ENCODE results near the gene RNF8. TPM values are rescaled to one million over a fixed set of nuclear protein-coding genes. Genes with fewer than 3 reads are reported as not detected.
"Not testable (repeated sequence)": the region's sequence is repeated elsewhere in the genome, so short reads cannot be mapped to it uniquely, and the experiment has no call there.

Gene RNF8
- polyA plus RNA-seq (ENCODE audit: insufficient read length in 10 of 10): 10 to 100 TPM; 13.0 to 22.1 (median 15.8) TPM
- long read RNA-seq, donor 1, full-length matches to known transcripts: 1 of 1 reads
- long read RNA-seq, donor 1, partial matches to known transcripts: 0 of 1 reads
- long read RNA-seq, donor 1, other reads (novel, unspliced or antisense): 0 of 1 reads
- long read RNA-seq, donor 2, full-length matches to known transcripts: 1 of 1 reads
- long read RNA-seq, donor 2, partial matches to known transcripts: 0 of 1 reads
- long read RNA-seq, donor 2, other reads (novel, unspliced or antisense): 0 of 1 reads
- long read RNA-seq, donor 3: 0 reads
- long read RNA-seq, donor 4, full-length matches to known transcripts: 3 of 3 reads
- long read RNA-seq, donor 4, partial matches to known transcripts: 0 of 3 reads
- long read RNA-seq, donor 4, other reads (novel, unspliced or antisense): 0 of 3 reads
- long read RNA-seq, donor 5, full-length matches to known transcripts: 4 of 15 reads
- long read RNA-seq, donor 5, partial matches to known transcripts: 11 of 15 reads
- long read RNA-seq, donor 5, other reads (novel, unspliced or antisense): 0 of 15 reads
- long read RNA-seq, donor 6, full-length matches to known transcripts: 1 of 1 reads
- long read RNA-seq, donor 6, partial matches to known transcripts: 0 of 1 reads
- long read RNA-seq, donor 6, other reads (novel, unspliced or antisense): 0 of 1 reads
- long read RNA-seq, donor 7, partial matches to known transcripts: 0 of 1 reads
- long read RNA-seq, donor 7, other reads (novel, unspliced or antisense): 0 of 1 reads
- long read RNA-seq, donor 8, full-length matches to known transcripts: 2 of 2 reads
- long read RNA-seq, donor 8, partial matches to known transcripts: 0 of 2 reads
- long read RNA-seq, donor 8, other reads (novel, unspliced or antisense): 0 of 2 reads
- long read RNA-seq, donor 9: 0 reads

- peak; percentile 83 to 96 (median 92) for DNase-seq
Measured at GRCh38 chr6:37353761-37354525, at the start of gene RNF8. TSS of gene RNF8 (plus strand) at chr6:37353983. CDS start at chr6:37354165, 182 bp downstream.

- DNase-seq: no peak
Measured at GRCh38 chr6:37304766-37305165, 49.0 kb upstream of the RNF8 start.

- no peak for DNase-seq
Measured at GRCh38 chr6:37305841-37306425, 47.9 kb upstream of the RNF8 start.

- no peak for DNase-seq
Measured at GRCh38 chr6:37306624-37307222, 47.1 kb upstream of the RNF8 start.

DNA sequence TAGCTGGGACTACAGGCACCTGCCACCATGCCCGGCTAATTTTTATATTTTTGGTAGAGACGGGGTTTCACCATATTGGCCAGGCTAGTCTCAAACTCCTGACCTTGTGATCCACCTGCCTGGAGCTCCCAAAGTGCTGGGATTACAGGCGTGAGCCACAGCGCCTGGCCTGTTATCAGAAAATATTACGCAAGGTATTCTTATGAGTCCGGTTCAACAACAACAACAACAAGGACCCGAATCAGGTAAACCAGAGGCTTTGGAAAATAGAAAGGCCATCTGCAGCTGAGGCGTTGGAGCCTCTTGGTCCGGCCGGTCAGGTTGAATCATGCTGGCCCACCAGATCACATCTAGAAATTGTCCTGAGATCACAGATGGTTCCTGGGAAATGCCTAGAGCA lies 46.3 kb upstream of the RNF8 start:
- DNase-seq: not testable (repeated sequence)

- DNase-seq: peak in 2 of 3 donors; percentile 66 to 80
Measured at GRCh38 chr6:37308069-37308815, 45.5 kb upstream of the RNF8 start.

DNA sequence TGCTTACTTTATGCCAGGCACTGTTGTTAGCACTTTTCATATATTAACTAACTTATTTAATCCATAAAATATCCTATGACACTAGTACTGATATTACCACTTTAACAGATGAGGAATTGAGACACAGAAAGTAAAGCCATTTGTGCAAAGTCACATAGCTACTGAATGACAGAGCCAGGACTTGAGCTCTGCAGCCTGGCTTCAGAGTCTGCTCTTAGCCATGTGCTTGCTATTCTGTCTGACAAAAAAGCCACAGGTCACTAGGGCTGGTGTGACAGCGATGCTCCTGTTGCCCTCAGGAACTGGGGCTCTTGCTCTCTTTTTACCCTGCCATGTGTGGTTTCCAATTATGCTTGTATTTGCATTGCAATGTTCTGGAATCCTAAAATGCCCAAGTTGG lies 44.7 kb upstream of the RNF8 start:
- DNase-seq: no peak

- DNase-seq: no peak
Measured at GRCh38 chr6:37309692-37310091, 44.1 kb upstream of the RNF8 start.

DNA sequence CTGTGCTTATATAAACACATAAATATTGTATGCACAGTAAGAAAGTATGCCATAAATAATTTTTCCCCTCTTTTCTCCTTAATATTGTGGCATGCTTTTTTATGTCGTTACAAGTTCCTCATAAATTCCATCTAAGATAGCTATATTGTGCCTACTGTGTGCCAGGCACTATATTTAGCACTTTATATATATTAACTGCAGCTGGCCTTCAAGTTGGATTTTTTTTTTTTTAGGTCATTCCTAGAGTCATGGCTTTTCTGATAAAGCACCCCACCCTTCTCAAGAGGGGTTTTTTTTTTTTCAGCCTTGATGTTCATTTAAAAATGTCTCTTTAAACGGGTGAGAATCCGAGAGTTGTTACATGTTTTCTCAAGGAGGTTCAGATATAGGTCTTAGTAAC lies 42.8 kb upstream of the RNF8 start:
- no peak for DNase-seq

DNA sequence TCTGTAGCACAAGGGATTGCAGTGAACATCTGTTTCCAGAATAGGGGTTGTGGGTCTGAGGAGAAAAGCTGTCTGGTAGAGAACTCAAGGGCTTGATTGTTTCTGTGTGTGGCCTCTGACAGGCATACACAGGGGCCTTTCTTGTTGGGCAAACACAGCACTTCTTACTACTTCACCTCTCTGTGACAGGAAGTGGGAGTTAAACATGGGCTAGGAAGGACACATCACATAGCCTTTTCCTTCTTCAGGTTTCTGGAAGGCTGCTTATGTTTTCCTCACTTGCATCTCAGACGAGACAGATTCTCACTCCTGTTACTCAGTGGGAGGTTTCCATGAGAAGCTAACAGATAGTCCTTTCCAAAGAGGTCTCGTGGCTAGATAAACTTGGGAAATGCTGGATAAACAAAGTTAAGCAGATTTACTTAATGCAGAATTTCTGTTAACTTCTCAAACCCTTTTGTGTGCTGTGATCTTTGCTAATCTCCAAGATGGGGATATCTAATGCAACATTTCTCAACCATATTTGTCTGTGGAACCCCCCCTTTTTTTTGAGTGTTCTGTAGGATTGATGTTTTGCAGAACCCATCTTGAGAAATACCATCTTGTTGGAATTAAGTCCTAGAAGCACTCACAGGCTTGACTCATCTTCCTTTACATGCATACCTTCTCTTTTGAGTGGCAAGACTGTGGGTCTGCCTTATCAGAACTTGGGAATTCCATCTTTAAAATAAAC lies 41.9 kb upstream of the RNF8 start:
- DNase-seq: peak in 1 of 3 donors; percentile 29

DNA sequence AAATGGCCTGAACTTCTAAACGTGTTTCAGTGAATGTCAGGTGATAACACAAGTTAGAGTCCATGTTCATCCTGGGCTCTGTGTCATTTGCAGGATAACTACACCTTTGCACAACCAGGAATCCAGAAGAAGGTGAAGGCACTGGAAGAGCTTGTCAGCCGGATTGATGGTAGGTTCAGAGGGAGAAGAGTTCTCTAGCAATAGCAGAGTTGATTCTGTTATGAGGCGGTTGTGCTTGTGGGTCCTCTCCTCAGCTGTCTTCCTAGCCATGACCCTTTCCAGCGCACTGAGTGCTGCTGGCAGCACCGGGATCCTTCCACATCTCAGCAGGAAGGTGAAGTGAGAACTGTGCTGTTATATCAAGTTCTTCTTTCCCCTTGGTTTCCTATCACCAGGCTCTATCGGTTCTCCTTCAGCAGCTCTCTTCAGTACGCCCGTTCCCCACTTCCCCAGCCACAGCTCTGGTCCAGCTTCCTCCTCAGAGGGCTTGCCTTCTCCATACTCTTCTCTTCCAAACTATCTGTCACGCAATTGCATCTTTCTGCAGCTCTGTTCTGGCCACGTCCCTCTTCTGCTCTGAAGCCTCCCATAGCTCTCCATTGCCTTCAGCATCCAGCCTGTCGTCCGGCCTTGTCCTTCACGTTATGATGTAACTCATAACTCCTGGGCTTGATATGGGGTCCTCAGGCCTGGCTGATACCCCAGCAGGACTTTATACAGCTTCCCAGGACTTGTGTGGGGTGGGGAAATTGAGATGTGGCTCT lies 39.9 kb upstream of the RNF8 start:
- DNase-seq: no peak

DNA sequence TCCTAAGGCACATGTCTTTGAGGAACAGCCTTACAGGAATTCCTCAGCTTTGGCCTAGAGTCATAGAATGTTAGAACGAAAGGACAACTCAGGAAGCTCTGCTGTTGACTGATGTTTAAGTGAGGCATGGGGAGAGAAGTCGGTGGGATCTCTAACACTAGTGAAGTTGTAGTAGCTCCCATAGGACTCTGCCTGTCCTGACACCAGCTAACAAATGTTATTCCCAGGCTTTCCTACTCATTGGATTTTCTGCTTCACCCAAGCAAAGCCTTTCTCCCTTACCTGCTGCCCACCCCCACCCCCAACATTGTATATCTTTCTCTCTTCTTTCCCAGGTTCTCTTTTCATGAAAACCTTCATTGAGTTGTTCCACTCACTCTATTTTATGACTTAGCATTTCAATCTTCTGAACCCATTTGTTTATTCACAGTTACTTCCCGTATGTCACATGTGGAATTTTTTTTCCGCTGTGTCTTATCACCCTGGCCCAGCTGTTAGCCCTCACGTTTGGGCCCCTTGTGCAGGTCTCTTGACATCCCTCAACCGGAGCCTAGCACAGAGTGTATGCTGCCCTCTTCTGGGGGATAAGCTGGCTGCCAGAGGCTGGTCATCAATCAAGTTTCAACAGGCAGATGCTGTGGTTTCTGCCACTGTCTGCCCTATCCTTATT lies 39.2 kb upstream of the RNF8 start:
- DNase-seq: peak in 1 of 3 donors; percentile 59

- DNase-seq: no peak
Measured at GRCh38 chr6:37315157-37315515, 38.6 kb upstream of the RNF8 start.

- peak in 1 of 3 donors; percentile 32 for DNase-seq
Measured at GRCh38 chr6:37316071-37316470, 37.7 kb upstream of the RNF8 start.

DNA sequence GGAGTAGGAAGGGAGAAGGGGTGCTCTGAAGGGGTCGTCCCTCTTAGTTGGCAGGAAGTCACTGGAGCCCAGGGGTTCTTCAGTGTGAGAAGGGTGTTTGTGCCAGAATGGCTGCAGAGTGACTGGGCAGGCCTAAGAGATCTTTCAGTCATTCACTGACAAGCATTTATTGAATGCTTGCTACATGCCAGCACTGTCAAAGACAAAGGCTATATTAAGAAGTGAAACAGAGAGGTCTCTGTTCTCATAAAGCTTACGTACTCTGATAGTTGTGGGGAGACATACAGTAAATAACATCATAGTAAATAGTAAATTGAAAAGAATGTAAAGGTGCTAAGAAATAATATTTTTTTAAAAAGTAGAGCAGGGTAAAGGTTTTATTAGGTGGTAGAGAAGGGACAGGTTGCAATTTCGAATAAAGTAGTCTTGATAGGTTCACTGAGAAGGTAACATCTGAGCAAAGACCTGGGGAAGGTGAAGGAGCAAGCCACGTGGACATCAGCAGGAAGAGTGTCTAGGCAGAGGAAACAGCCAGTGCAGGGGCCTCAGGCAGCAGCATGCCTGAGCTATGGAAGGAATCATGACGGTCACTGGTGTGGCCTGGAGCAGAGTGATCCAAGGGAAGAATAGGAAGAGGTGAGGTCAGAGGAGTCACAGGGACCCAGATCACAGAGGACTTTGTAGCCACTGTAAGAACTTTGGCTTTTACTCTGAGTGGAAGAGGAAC lies 36.3 kb upstream of the RNF8 start:
- no peak for DNase-seq

DNA sequence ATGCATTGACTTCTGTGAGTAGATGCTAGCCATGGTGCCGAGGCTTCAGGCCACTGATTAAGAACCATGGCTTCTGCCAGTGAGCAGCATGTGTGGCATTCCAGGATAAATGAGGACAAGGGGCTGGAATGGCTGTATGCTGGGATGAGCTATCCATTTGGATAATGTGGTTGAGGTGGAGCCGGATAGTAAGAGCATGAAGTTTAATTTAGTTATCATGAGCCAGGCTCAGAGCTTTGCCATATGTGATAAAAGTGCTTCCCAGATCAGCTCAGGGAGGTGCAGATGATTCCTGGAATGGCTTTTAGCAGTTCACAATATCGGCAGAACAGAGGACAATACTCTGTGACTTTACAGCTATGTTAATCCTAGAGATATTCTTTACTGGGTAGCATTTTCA lies 34.6 kb upstream of the RNF8 start:
- no peak for DNase-seq

DNA sequence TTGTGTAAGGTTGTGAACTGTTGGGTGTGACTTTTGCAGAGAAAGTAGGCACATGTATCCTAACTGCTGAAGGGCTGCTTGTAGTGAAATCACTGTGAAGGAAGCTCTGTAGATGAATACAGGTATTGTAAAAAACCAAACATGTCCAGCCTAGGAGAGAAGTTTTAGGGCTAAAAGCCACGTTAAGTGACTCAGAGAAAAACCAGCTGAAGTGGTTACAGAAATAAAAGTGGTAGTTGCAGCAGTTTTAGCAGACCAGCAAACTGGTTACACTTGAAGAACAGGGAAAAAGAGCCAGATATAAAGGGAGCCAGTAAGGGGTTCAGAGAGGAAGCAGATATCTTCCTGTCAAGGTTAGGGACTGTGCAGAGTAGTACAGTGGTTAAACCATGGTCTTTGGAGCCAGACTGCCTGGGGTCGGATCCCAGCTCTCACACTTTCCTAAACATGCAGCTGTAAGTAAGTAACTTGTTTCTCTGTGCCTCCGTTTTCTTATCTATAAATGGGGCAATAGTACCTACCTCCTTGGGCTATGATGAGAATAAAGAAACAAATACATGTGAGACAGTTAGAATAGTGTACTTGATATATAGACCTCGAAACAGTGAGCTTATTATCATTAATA lies 33.8 kb upstream of the RNF8 start:
- no peak for DNase-seq
